Measurements from ENCODE around the gene CORO7. TPM values are rescaled to one million over a fixed set of nuclear protein-coding genes. Genes with fewer than 3 reads are reported as not detected.

Gene CORO7
- total and polyA plus RNA-seq, 9 donors = 1.3 to 29.5 (median 17.9) TPM

GRCh38 chr16:4408323-4408690, 8.1 kb downstream of the CORO7 start:
- no peak overlapping the region for H3K27ac ChIP-seq
- intact Hi-C loops (cut with DNase I) = no loop called here
- TF ChIP-seq POLR2A (IDR thresholded peaks at IDR 0.05) (no peak), CTCF (IDR thresholded peaks at IDR 0.05) (no peak), EP300 (IDR thresholded peaks at IDR 0.05) (no peak)
- WGBS, 3 donors = 87 to 90% (median 90%) methylated on average over 10 of the region's 10 CpGs
- no peaks in the 10 kb centered on the region for H3K27me3 ChIP-seq
- H3K4me3 ChIP-seq = no peak overlapping the region
- H3K4me1 ChIP-seq (ENCODE audit: insufficient read depth) = peaks cover 4% of the 10 kb centered on the region
- no peaks in the 10 kb centered on the region for H3K36me3 ChIP-seq
- no peak for DNase-seq
- H3K9me3 ChIP-seq = no peaks in the 10 kb centered on the region

GRCh38 chr16:4407543-4408322, 8.7 kb downstream of the CORO7 start:
- H3K27ac ChIP-seq = no peak overlapping the region
- WGBS, 3 donors = 82 to 83% (median 83%) methylated on average over 19 to 22 of the region's 22 CpGs
- no peak for TF ChIP-seq POLR2A (IDR thresholded peaks at IDR 0.05)
- TF ChIP-seq EP300 (IDR thresholded peaks at IDR 0.05) = no peak
- no peak for TF ChIP-seq CTCF (IDR thresholded peaks at IDR 0.05)
- no peak overlapping the region for H3K4me3 ChIP-seq
- peaks cover 4% of the 10 kb centered on the region for H3K4me1 ChIP-seq (ENCODE audit: insufficient read depth)
- intact Hi-C loops (cut with DNase I) = no loop called here
- H3K9me3 ChIP-seq = no peaks in the 10 kb centered on the region
- no peaks in the 10 kb centered on the region for H3K36me3 ChIP-seq
- no peaks in the 10 kb centered on the region for H3K27me3 ChIP-seq
- peak in 1 of 5 donors; percentile 13 for DNase-seq

GRCh38 chr16:4404967-4405696, 11.3 kb downstream of the CORO7 start:
- Histone ChIP-seq H3K27me3 (no peaks in the 10 kb centered on the region), H3K4me3 (no peak overlapping the region), H3K27ac (no peak overlapping the region), H3K36me3 (no peaks in the 10 kb centered on the region), H3K4me1 (ENCODE audit: insufficient read depth) (no peaks in the 10 kb centered on the region), H3K9me3 (no peaks in the 10 kb centered on the region)
- TF ChIP-seq EP300 (IDR thresholded peaks at IDR 0.05) (no peak), POLR2A (IDR thresholded peaks at IDR 0.05) (no peak), CTCF (IDR thresholded peaks at IDR 0.05) (no peak)
- peak in 3 of 5 donors; percentile 19 to 25 (median 20) for DNase-seq
- intact Hi-C loops (cut with DNase I) = loop anchor here in 1 of 4 donors (5.0 kb wide), 2 partner anchors 118 to 198 kb away; no protein-coding TSS in a partner anchor
- WGBS, 3 donors = 91 to 93% (median 92%) methylated on average over 21 to 24 of the region's 24 CpGs

- H3K9me3 ChIP-seq = no peaks in the 10 kb centered on the region
- H3K27me3 ChIP-seq = no peaks in the 10 kb centered on the region
- H3K4me1 ChIP-seq (ENCODE audit: insufficient read depth) = no peaks in the 10 kb centered on the region
- H3K4me3 ChIP-seq = no peak overlapping the region
- TF ChIP-seq EP300 (IDR thresholded peaks at IDR 0.05) = no peak
- TF ChIP-seq CTCF (IDR thresholded peaks at IDR 0.05) = peak in 1 of 3 donors; percentile 16
- intact Hi-C loops (cut with DNase I) = loop anchor here in 1 of 4 donors (5.0 kb wide), 2 partner anchors 117 to 197 kb away; no protein-coding TSS in a partner anchor
- no peaks in the 10 kb centered on the region for H3K36me3 ChIP-seq
- peak; percentile 23 to 59 (median 39) for DNase-seq
- no peak overlapping the region for H3K27ac ChIP-seq
- 73 to 77% (median 74%) methylated on average over 20 of the region's 20 CpGs for WGBS, 3 donors
Measured at GRCh38 chr16:4404247-4404966, 12.0 kb downstream of the CORO7 start.

Data from ovary (tissue), 9 donors.